Choroid plexus epithelial cell (primary cell): Measurements from ENCODE around the gene ADARB2.
"Not testable (repeated sequence)": the region's sequence is repeated elsewhere in the genome, so short reads cannot be mapped to it uniquely, and the experiment has no call there.

Experiments used
- DNase-seq: peaks from one replicate; pipeline ENCODE4 v3.0.0-alpha.2; 2010; ENCODE audit warnings: low read depth
- H3K4me3 ChIP-seq: 2 replicates; pipeline ENCODE4 v1.5.1; 2011; ENCODE audit warnings: low read depth, mild to moderate bottlenecking, control low read depth, low read length, moderate library complexity
- TF ChIP-seq, protein P1 (sequence below): conservative IDR thresholded peaks from 2 replicates; pipeline ENCODE4 v1.5.1; 2011; ENCODE audit warnings: low read depth, mild to moderate bottlenecking, control low read depth, inconsistent platforms, low read length, moderate library complexity

Gene ADARB2

DNA sequence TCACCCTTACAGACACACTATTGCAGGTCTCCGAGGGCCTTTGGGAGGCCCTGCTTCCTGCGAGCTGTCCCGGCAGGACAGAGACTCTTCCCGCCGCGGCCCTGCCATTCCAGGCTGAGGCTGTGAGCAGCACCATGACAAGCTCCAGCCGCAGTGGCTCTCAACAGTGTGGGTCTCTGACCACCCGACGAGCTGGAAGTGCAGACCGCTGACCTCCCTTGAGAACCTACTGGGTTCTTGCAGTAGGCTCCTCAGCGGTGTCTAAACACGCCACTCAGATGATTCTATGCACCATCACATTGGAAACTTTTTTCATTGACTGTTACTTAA, 377.7 kb downstream of the ADARB2 start:
- TF ChIP-seq, protein P1, sequence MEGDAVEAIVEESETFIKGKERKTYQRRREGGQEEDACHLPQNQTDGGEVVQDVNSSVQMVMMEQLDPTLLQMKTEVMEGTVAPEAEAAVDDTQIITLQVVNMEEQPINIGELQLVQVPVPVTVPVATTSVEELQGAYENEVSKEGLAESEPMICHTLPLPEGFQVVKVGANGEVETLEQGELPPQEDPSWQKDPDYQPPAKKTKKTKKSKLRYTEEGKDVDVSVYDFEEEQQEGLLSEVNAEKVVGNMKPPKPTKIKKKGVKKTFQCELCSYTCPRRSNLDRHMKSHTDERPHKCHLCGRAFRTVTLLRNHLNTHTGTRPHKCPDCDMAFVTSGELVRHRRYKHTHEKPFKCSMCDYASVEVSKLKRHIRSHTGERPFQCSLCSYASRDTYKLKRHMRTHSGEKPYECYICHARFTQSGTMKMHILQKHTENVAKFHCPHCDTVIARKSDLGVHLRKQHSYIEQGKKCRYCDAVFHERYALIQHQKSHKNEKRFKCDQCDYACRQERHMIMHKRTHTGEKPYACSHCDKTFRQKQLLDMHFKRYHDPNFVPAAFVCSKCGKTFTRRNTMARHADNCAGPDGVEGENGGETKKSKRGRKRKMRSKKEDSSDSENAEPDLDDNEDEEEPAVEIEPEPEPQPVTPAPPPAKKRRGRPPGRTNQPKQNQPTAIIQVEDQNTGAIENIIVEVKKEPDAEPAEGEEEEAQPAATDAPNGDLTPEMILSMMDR, result no peak
- no peak for DNase-seq
- H3K4me3 ChIP-seq, result no peak overlapping the region

DNA sequence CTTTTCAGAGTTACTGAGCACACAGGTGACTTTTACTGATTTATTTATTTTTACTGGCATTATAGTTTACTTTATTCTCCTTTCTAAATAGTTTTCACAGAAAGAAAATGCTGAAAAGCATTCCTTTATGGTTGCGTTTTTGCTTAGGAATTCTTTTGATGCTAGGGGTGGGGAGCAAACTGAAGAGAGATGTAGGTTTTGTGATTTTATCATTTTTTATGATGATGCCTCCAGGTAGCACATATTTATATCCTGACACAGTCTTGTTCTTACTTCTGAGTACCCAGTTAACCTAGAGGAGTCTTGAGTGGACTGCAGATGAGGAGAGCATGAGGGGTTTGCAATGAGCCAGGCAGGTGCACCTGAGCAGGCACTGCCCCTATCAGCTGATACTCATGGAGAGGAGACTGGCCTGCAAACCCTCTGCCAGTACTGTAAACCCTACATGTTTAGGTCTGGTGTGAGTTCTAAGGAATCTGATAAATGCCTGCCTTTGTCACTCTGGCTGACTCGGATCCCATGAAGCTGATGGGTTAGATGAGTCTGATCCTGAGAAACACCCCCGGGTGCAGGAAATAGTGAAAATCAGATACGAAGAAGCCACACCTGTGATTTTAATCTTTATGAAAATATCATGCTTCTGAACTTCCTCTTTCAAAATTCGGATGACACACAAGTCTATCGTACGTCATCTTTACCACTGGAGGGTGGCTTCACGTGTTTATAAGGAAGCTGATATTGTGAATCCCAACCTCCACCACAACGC, 378.3 kb downstream of the ADARB2 start:
- DNase-seq, result no peak
- TF ChIP-seq, protein P1, result no peak
- no peak overlapping the region for H3K4me3 ChIP-seq

DNA sequence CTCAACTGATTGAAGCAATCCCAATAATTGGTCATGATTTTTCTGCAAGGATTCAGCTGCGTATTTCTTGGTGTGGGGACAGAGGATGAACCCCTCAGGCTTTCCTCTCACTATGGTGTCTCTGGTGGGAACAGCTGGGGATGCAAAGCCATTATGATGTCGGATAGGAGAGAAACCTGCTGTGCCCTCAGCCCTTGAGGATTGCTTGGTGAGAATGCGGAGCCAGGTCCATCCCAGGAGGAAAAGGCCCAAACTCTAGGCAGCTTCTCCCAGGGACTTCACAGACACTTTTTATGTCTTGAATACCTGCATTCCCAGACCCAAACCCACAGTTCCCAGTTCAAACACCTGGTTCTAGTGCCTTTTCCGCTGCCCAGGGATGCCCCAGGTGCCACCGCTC, 379.2 kb downstream of the ADARB2 start:
- DNase-seq, result no peak
- no peak overlapping the region for H3K4me3 ChIP-seq
- TF ChIP-seq, protein P1, result no peak

DNA sequence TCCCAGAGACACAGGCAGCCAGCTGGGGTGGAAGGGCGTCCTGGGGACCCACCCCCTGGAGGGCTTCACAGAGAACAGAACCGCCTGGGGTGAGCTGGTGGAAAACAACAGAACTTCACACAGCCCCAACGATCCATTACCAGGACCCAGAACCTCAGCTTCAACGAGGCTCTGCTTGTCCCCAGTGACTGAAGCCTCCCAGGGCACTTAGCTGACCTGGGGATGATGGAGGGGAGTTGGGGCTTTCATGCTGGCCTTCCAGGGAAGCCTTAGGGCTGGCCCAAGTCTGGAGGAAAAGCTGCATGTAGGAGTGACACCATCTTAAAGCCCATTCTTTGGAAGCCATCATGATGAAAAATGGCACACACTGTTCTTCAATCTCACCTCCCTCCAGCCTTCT, 381.0 kb downstream of the ADARB2 start:
- TF ChIP-seq, protein P1, result no peak
- DNase-seq, result no peak
- H3K4me3 ChIP-seq, result no peak overlapping the region

DNA sequence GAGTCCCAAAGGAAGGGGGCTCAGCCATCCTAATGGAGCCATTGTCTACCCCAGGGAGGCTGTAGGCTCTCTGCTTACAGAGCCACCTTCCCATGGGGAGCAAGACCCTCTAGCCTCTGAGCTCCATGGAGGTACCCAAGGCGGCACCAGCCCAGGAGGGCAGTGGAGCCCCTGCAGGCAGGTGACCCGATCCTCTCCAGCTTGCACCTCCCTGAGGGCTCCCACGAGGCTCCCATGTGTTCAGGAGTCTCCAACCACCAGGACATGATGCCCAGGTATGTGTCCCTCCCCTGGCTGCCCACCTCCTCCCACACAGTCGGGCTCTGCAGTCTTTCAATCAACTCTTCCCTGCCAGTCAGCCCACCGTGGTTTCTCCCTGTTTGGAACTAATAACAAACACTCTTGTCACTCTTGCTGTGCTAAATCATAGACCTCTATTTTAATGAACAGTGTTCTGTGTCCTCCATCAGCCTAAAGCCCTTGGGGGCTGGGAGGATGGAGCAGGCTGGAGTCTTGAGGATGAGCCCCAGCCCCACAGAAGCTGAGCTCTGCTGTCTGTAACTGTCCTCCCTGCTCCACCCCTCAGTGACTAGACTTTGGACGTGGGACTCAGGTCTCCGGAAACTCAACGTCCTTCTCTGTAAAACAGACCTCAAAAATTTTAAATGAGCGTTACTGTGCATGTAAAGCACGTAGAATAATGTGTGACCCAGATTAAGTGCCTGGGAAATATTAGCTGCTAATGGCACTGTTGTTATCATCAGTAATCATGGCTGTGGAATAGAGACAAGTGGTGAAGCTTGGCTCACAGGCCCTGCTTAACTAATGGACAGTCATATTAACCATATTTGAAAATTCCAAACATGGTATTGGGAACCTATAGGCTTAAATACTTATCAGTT, 382.3 kb downstream of the ADARB2 start:
- TF ChIP-seq, protein P1, result no peak
- DNase-seq, result no peak
- no peak overlapping the region for H3K4me3 ChIP-seq

DNA sequence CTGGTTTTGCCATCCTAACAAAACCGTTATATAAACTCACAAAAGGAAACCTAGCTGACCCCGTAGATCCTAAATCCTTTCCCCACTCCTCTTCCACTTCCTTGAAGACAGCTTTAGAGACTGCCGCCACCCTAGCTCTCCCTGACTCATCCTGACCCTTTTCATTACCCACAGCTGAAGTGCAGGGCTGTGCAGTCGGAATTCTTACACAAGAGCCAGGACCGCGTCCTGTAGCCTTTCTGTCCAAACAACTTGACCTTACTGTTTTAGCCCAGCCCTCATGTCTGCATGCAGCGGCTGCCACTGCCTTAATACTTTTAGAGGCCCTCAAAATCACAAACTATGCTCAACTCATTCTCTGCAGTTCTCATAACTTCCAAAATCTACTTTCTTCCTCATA, 385.0 kb downstream of the ADARB2 start:
- not testable (repeated sequence) for DNase-seq, H3K4me3 ChIP-seq

DNA sequence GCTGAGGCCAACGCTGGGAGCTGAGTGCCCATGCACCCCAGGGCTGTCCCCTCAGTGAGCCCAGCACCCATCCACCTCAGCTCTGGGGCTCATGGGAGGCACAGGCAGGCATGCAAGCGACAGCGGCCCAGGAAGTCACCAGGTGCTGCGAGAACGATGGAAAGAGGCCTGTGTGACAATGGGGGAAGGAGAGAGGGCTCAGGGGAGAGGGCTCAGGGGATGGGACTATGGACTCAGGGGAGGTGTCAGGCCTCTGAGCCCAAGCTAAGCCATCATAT, 388.6 kb downstream of the ADARB2 start:
- DNase-seq, result no peak
- no peak overlapping the region for H3K4me3 ChIP-seq
- TF ChIP-seq, protein P1, result no peak
